Measurements from ENCODE around the gene CHRNB2.

The CHRNB2 gene

GRCh38 chr1:154571964-154572288 lies 4.3 kb downstream of the CHRNB2 start:
- Histone ChIP-seq H3K9me3 (ENCODE audit: insufficient read depth, low read length) (no peaks in the 10 kb centered on the region), H3F3A (ENCODE audit: insufficient read depth) (peaks cover 8% of the 10 kb centered on the region; the same call in 1 of the 2 replicates), H3K27me3 (ENCODE audit: low read length) (no peaks in the 10 kb centered on the region), H3K9me2 (replicated peaks; ENCODE audit: insufficient read depth, low read length) (no peaks in the 10 kb centered on the region), H3K27ac (ENCODE audit: low read depth, low read length) (no peak overlapping the region), H3K9ac (ENCODE audit: low read length) (no peak overlapping the region), H2AFZ (ENCODE audit: low read depth, low read length, severe bottlenecking) (no peak overlapping the region), H3K4me3 (ENCODE audit: insufficient read depth, low read length, poor library complexity, severe bottlenecking) (no peak overlapping the region), H3K36me3 (ENCODE audit: low read length) (no peaks in the 10 kb centered on the region), H3K4me2 (ENCODE audit: low read depth, low read length, poor library complexity, severe bottlenecking) (no peak overlapping the region), H4K20me1 (ENCODE audit: low read depth, low read length) (no peaks in the 10 kb centered on the region), H3K79me2 (ENCODE audit: insufficient read depth, low read length) (no peaks in the 10 kb centered on the region)
- no peak for TF ChIP-seq CTCF (IDR thresholded peaks at IDR 0.05; ENCODE audit: insufficient read depth, low read length, poor library complexity, severe bottlenecking)
- TF ChIP-seq EZH2phosphoT487 (conservative IDR thresholded peaks at IDR 0.05; ENCODE audit: low read length), result no peak

GRCh38 chr1:154572468-154573167 lies 5.0 kb downstream of the CHRNB2 start:
- H4K20me1 ChIP-seq (ENCODE audit: low read depth, low read length), result no peaks in the 10 kb centered on the region
- H3K9me2 ChIP-seq (replicated peaks; ENCODE audit: insufficient read depth, low read length), result no peaks in the 10 kb centered on the region
- no peak for TF ChIP-seq CTCF (IDR thresholded peaks at IDR 0.05; ENCODE audit: insufficient read depth, low read length, poor library complexity, severe bottlenecking)
- TF ChIP-seq EZH2phosphoT487 (conservative IDR thresholded peaks at IDR 0.05; ENCODE audit: low read length), result no peak
- H3F3A ChIP-seq (ENCODE audit: insufficient read depth), result peaks cover 8% of the 10 kb centered on the region; the same call in 1 of the 2 replicates
- H3K9ac ChIP-seq (ENCODE audit: low read length), result no peak overlapping the region
- H3K36me3 ChIP-seq (ENCODE audit: low read length), result no peaks in the 10 kb centered on the region
- no peak overlapping the region for H3K4me3 ChIP-seq (ENCODE audit: insufficient read depth, low read length, poor library complexity, severe bottlenecking)
- H3K9me3 ChIP-seq (ENCODE audit: insufficient read depth, low read length), result no peaks in the 10 kb centered on the region
- H2AFZ ChIP-seq (ENCODE audit: low read depth, low read length, severe bottlenecking), result no peak overlapping the region
- no peaks in the 10 kb centered on the region for H3K79me2 ChIP-seq (ENCODE audit: insufficient read depth, low read length)
- H3K27me3 ChIP-seq (ENCODE audit: low read length), result no peaks in the 10 kb centered on the region
- H3K27ac ChIP-seq (ENCODE audit: low read depth, low read length), result no peak overlapping the region
- H3K4me2 ChIP-seq (ENCODE audit: low read depth, low read length, poor library complexity, severe bottlenecking), result no peak overlapping the region

- no peak overlapping the region for H3K4me2 ChIP-seq (ENCODE audit: low read depth, low read length, poor library complexity, severe bottlenecking)
- no peak for TF ChIP-seq CTCF (IDR thresholded peaks at IDR 0.05; ENCODE audit: insufficient read depth, low read length, poor library complexity, severe bottlenecking)
- TF ChIP-seq EZH2phosphoT487 (conservative IDR thresholded peaks at IDR 0.05; ENCODE audit: low read length), result no peak
- H3K9me2 ChIP-seq (replicated peaks; ENCODE audit: insufficient read depth, low read length), result no peaks in the 10 kb centered on the region
- no peak overlapping the region for H3K4me3 ChIP-seq (ENCODE audit: insufficient read depth, low read length, poor library complexity, severe bottlenecking)
- no peaks in the 10 kb centered on the region for H3K36me3 ChIP-seq (ENCODE audit: low read length)
- H3K27ac ChIP-seq (ENCODE audit: low read depth, low read length), result no peak overlapping the region
- H3K79me2 ChIP-seq (ENCODE audit: insufficient read depth, low read length), result no peaks in the 10 kb centered on the region
- no peak overlapping the region for H2AFZ ChIP-seq (ENCODE audit: low read depth, low read length, severe bottlenecking)
- peaks cover 8% of the 10 kb centered on the region; the same call in 1 of the 2 replicates for H3F3A ChIP-seq (ENCODE audit: insufficient read depth)
- no peaks in the 10 kb centered on the region for H3K9me3 ChIP-seq (ENCODE audit: insufficient read depth, low read length)
- H4K20me1 ChIP-seq (ENCODE audit: low read depth, low read length), result no peaks in the 10 kb centered on the region
- H3K27me3 ChIP-seq (ENCODE audit: low read length), result no peaks in the 10 kb centered on the region
- no peak overlapping the region for H3K9ac ChIP-seq (ENCODE audit: low read length)
Measured at GRCh38 chr1:154573168-154573510, 5.6 kb downstream of the CHRNB2 start.
